Caki2 (cell line): ENCODE data around the gene PREP. TPM values are rescaled to one million over a fixed set of nuclear protein-coding genes. Genes with fewer than 3 reads are reported as not detected.
"Not testable (repeated sequence)": the region's sequence is repeated elsewhere in the genome, so short reads cannot be mapped to it uniquely, and the experiment has no call there.

Experiments used
- DNase-seq: peaks from one replicate; pipeline ENCODE4 v3.0.0-alpha.2; 2015; ENCODE audit warnings: low read depth
- in situ Hi-C: cut with HindIII; loops from 2 replicates; pipeline ENCODE4 v1.10.0; 2016; ENCODE audit warnings: low sequenced_read_pairs, low pct_unique_long_range_greater_than_20kb, mixed read lengths
- total RNA-seq: library from RNA; depleted of rRNA; stranded (reverse); fragments of >200 nt; shearing (Covaris generic); gene quantifications from 2 replicates; pipeline ENCODE4 v1.2.3, GENCODE V29; 2014; ENCODE audit warnings: low replicate concordance; rRNA removed

Gene PREP
- total RNA-seq, 1 experiment from 2014 or later, result 29.4 TPM

DNA sequence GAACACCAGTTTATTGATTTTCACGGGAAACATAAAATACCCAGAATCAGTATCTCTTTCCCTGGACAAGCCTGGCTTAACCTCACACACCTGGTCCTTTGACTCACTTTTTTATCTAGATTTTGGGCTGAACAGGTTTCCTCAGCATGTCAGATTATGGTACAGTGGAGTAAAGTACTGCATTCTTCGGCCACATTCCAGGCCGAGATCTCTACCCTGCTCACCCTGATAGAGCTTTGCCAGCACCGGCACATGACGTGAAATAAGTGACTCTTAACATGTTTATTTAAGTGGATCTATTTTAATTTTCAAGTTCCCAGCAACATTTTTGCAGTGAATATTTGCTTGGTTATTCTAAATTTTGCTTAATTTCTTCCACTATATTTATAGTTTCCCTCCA lies 144.1 kb downstream of the PREP start:
- in situ Hi-C loops, result no loop called here
- DNase-seq, result no peak

DNA sequence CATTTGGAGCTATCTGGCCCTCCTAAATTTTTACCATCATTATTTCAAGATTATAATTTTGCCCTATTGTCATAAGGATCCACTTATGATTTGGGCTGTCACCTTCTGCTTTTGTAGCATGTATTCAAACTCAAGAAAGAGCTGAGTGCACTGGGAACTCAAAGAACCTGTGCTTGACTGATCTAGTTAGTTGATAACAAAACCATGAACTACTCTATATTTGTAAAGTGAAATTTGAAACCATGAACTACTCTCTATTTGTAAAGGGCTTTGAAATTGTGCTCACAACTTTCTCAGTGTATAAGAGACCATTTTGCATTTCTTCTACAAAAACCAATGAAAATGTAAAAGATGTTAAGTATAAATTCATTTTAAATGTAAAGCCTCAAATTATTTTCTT lies 145.5 kb downstream of the PREP start:
- in situ Hi-C loops, result no loop called here
- no peak for DNase-seq

DNA sequence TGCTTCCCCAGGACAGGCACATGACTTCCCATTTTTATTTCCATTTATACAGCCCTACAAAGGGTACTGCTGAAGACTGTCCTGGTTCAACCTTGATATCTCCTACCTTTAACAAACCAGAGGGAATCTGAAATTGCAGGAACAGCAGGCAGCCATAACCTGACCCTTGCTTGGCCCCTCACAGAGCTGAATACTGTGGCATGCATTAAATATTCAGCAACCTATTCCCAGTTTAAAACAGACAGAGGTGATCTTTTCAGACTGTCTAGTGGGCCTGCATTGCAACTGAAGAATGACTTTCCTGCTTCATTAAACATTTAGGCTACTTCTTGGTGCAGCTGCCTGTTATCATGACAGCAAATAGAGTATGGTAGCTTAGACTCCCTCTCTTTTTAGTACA lies 146.3 kb downstream of the PREP start:
- in situ Hi-C loops, result no loop called here
- no peak for DNase-seq

DNA sequence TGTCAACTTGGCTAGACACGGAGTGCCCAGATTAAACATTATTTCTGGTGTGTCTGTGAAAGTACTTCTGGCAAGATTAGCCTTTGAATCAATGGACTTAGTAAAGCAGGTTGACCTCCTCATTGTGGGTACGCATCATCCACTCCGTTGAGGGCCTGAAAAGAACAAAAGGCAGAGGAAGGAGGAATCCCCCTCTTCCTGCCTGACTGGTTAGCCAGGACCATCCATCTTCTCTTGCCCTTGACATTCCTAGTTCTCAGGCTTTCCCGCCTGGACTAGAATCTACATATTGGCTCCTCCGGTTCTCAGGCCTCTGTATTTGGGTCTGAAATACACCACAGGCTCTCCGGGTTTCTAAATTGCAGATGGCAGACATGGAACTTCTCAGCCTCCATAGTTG lies 149.1 kb downstream of the PREP start:
- no peak for DNase-seq
- in situ Hi-C loops, result no loop called here

DNA sequence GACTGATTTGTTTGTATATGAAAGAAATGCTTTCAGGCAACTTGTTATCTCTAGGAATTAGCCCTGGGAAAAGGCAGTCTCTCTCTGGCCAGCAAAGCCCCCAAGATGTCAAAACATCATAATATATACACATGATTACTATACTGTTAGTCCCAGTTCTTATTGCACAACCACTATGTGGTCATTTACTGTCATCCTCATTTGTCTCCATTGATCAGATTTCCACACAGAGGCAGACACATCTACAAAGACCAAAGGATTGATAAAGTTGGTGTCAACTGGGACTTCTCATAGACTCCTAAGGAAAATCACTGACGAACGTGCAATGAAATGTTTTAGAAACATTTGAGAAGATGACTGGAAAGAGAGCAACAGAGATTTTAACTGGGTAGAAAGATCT lies 151.2 kb downstream of the PREP start:
- in situ Hi-C loops, result no loop called here
- DNase-seq, result no peak

DNA sequence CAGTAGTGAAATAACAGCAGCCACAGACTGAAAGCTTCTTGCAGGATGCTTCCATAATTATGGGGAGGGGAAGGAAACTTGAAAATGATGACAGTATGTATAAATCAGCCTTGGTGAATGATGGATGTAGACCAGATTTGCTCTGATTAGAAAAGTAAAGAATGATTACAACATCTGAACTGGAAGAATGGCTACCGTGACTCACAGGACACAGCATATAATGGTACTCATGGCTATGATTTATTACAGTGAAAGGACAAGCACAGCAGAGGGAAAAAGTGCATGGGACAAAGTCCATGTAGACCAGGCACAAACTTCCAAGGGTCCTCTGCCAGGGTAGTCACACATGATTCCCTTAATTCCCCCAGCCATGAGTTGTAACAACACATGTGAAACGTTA lies 152.3 kb downstream of the PREP start:
- in situ Hi-C loops, result no loop called here

DNA sequence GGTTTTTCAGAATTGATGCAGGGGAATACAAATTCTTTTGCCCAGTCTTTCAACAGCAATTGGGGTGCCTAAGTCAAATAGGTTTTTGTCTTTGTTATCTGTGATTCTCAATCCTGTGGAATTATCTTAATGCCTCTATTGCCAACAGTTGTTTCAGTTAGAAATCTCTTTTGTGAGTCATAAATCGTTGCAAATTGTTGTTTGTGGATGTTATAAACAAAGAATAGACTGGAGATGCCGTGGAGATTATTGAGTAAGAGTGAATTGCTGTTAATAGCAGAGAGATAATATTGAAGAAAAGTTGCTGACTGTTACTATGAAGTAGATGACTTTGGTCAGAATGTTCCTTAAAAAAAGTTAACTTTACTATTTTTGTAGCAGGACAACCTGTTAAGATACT lies 159.4 kb downstream of the PREP start:
- in situ Hi-C loops, result no loop called here
- DNase-seq, result no peak

More for the DNA sequence above, 152.3 kb downstream of the PREP start:
- DNase-seq, result no peak

DNA sequence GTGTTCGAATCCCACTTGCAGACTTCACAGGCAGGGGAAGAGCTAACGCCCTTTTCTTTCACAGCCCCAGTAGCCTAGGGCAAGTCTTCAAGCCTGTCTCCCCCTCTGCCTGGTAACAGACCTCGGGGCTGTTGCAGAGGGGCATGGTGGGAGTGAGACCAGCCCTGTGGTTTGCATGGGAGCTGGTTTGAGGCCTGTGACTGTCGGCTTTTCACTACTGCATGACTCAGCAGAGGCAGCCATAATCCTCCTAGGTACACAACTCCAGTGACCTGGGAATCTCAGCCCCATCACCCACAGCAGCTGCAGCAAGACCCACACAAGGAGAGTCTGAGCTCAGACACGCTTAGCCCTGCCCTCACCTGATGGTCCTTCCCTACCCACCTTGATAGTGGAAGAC lies 167.7 kb downstream of the PREP start:
- in situ Hi-C loops, result no loop called here
- no peak for DNase-seq

DNA sequence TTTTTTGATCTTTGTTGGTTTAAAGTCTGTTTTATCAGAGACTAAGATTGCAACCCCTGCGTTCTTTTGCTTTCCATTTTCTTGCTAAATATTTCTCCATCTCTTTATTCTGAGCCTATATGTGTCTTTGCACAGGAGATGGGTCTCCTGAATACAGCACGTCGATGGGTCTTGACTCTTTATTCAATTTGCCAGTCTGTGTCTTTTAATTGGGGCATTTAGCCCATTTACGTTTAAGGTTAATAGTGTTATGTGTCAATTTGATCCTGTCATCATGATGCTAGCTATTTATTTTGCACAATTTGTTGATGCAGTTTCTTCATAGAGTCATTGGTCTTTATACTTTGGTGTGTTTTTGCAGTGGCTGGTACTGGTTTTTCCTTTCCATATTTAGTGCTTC lies 171.1 kb downstream of the PREP start:
- DNase-seq, in situ Hi-C loops: not testable (repeated sequence)

Other genes starting within 250 kb of the PREP start
- gene POPDC3, start 223.1 kb downstream of the PREP start, total RNA-seq, result 139 and 161 TPM in 2 replicates